ENCODE measurements around the gene C11orf42. TPM values are rescaled to one million over a fixed set of nuclear protein-coding genes. Genes with fewer than 3 reads are reported as not detected.

The C11orf42 gene
- polyA plus RNA-seq, 2 of the 4 experiments (the other 2 are of a cell fraction) = not detected

DNA sequence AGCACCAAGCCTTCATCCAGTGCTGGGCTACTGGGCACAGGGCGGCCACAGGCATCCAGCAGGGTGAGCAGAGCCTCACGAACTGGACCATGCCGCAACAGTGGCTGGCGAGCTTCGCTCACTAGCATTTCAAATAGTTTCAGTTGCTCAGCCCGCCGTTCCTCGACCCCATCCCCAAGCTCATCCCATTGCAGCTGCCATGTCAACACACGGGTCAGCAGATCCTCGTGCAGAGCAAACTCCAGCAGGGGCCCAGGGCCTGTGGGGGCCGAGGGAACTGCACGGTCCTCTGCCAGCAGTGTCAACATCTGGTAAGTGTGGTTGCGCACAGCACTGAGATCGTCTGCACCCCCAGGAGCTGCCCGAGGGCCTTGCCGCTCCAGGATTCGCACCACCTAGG, 18.5 kb downstream of the C11orf42 start (continued):
- TF ChIP-seq RFX5 (IDR thresholded peaks at IDR 0.05) (no peak), RAD21 (conservative IDR thresholded peaks at IDR 0.05 in 1 of 2, IDR thresholded peaks at IDR 0.05 in 1 of 2) (no peak), POLR2A (IDR thresholded peaks at IDR 0.05; ENCODE audit: low read length) (no peak)

DNA sequence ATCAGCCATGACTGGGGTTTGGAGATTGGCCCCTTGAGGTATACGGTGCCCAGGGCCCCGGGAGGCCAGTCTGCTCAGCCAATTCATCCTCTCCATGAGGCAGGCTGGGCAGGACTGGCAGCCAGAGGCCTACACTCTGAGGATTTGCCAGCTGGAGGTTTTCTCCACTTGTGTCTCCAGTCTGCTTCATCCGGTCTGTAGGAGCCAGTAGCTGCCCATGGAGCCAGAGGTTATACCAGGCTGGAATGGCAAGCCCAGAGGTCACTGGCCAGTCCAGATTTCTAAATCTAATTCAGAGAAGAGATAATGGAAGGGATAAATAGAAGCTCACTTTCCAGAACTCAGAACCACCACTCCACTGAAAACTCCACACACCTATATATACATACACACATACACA, 19.1 kb downstream of the C11orf42 start:
- ATAC-seq = no peak
- no peak overlapping the region for H3K27ac ChIP-seq

DNA sequence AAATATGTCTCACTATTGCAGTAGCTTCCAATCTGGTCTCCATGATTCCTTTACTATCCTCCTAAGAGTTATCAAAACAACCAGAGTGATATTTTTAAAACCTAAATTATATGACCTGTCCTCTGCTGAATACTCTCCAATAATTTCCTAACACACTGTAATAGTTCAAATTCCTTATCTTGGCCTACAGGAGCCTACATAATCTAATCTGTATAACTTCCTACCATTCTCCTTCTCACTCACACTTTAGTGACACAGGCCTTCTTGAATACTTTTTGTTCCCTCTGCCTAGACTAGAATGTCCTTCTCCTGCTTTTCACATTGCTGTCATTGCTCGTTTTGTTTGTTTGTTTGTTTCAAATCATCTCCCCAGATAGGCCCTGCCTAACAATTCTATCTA, 19.7 kb downstream of the C11orf42 start:
- Histone ChIP-seq H3K4me2 (no peak overlapping the region), H3K9me3 (no peaks in the 10 kb centered on the region), H3K27ac (no peak overlapping the region), H3K4me3 (no peak overlapping the region), H3K4me1 (no peaks in the 10 kb centered on the region)
- FAIRE-seq = no peak
- WGBS (ENCODE audit: missing lambda C conversion rate) = 54% methylated on average over 1 of the region's 1 CpG
- DNase-seq (ENCODE audit: low read depth in 1 of 2, low spot score in 1 of 2) = no peak
- ChIA-PET POLR2A (no interaction called here), CTCF (interaction anchor here (1.1 to 2.1 kb wide), 3 partner anchors 9 to 91 kb away, joined by 3 to 6 read pairs (median 3); partner anchors contain the start of gene C11orf42)
- ATAC-seq = no peak
- TF ChIP-seq EP300 (IDR thresholded peaks at IDR 0.05) (no peak), NFE2L2 (conservative IDR thresholded peaks at IDR 0.05; ENCODE audit: low read length) (no peak), JUN (IDR thresholded peaks at IDR 0.05) (no peak), ZFP36 (IDR thresholded peaks at IDR 0.05; ENCODE audit: borderline replicate concordance, partially characterized antibody) (no peak), CHD4 (IDR thresholded peaks at IDR 0.05; ENCODE audit: borderline replicate concordance) (no peak), CTCF (IDR thresholded peaks at IDR 0.05) (no peak), USF2 (IDR thresholded peaks at IDR 0.05) (no peak), MAZ (IDR thresholded peaks at IDR 0.05; ENCODE audit: borderline replicate concordance, low read depth, low read length) (no peak), MAFK (IDR thresholded peaks at IDR 0.05; ENCODE audit: partially characterized antibody) (no peak), POLR2AphosphoS2 (conservative IDR thresholded peaks at IDR 0.05; ENCODE audit: low read length) (no peak), E2F6 (IDR thresholded peaks at IDR 0.05; ENCODE audit: borderline replicate concordance, low read depth) (no peak)
- TF ChIP-seq, protein P1, sequence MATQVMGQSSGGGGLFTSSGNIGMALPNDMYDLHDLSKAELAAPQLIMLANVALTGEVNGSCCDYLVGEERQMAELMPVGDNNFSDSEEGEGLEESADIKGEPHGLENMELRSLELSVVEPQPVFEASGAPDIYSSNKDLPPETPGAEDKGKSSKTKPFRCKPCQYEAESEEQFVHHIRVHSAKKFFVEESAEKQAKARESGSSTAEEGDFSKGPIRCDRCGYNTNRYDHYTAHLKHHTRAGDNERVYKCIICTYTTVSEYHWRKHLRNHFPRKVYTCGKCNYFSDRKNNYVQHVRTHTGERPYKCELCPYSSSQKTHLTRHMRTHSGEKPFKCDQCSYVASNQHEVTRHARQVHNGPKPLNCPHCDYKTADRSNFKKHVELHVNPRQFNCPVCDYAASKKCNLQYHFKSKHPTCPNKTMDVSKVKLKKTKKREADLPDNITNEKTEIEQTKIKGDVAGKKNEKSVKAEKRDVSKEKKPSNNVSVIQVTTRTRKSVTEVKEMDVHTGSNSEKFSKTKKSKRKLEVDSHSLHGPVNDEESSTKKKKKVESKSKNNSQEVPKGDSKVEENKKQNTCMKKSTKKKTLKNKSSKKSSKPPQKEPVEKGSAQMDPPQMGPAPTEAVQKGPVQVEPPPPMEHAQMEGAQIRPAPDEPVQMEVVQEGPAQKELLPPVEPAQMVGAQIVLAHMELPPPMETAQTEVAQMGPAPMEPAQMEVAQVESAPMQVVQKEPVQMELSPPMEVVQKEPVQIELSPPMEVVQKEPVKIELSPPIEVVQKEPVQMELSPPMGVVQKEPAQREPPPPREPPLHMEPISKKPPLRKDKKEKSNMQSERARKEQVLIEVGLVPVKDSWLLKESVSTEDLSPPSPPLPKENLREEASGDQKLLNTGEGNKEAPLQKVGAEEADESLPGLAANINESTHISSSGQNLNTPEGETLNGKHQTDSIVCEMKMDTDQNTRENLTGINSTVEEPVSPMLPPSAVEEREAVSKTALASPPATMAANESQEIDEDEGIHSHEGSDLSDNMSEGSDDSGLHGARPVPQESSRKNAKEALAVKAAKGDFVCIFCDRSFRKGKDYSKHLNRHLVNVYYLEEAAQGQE (IDR thresholded peaks at IDR 0.05) = no peak

More for the DNA sequence above, 19.1 kb downstream of the C11orf42 start:
- ChIA-PET CTCF (interaction anchor here (1.1 to 1.4 kb wide), 3 partner anchors 10 to 155 kb away, joined by 3 read pairs; no protein-coding TSS in a partner anchor), POLR2A (no interaction called here)
- FAIRE-seq = no peak
- 94% methylated on average over 3 of the region's 3 CpGs for WGBS (ENCODE audit: missing lambda C conversion rate)
- no peak for DNase-seq (ENCODE audit: low read depth in 1 of 2, low spot score in 1 of 2)
- peaks cover 4% of the 10 kb centered on the region; the same call in 2 of the 3 replicates for H3K4me1 ChIP-seq
- H3K4me3 ChIP-seq = no peak overlapping the region
- H3K4me2 ChIP-seq = no peak overlapping the region
- H3K9me3 ChIP-seq = no peaks in the 10 kb centered on the region
- TF ChIP-seq CBX2 (IDR thresholded peaks at IDR 0.05; ENCODE audit: borderline replicate concordance, low read depth) = no peak
- no peak for TF ChIP-seq CEBPB (IDR thresholded peaks at IDR 0.05)
- no peak for TF ChIP-seq NR3C1 (IDR thresholded peaks at IDR 0.05)
- no peak for TF ChIP-seq KDM1A (IDR thresholded peaks at IDR 0.05; ENCODE audit: low read depth)
- no peak for TF ChIP-seq CHD2 (IDR thresholded peaks at IDR 0.05; ENCODE audit: low read length, partially characterized antibody)
- TF ChIP-seq USF2 (IDR thresholded peaks at IDR 0.05) = no peak
- no peak for TF ChIP-seq GATA3 (IDR thresholded peaks at IDR 0.05; ENCODE audit: borderline replicate concordance)
- no peak for TF ChIP-seq SREBF2 (IDR thresholded peaks at IDR 0.05)
- no peak for TF ChIP-seq CTCF (IDR thresholded peaks at IDR 0.05)
- no peak for TF ChIP-seq MAFK (IDR thresholded peaks at IDR 0.05; ENCODE audit: partially characterized antibody)
- TF ChIP-seq ESRRA (IDR thresholded peaks at IDR 0.05; ENCODE audit: borderline replicate concordance, low read length) = no peak
- no peak for TF ChIP-seq EHF (CRISPR knock-in tag; IDR thresholded peaks at IDR 0.05)
- no peak for TF ChIP-seq ZSCAN20 (CRISPR knock-in tag; IDR thresholded peaks at IDR 0.05)
- TF ChIP-seq NFE2L2 (conservative IDR thresholded peaks at IDR 0.05; ENCODE audit: low read length) = no peak
- no peak for TF ChIP-seq FOSB (CRISPR knock-in tag; IDR thresholded peaks at IDR 0.05)
- TF ChIP-seq ZC3H11A (IDR thresholded peaks at IDR 0.05) = no peak
